ENCODE results near the gene WSB1.
"Not testable (repeated sequence)": the region's sequence is repeated elsewhere in the genome, so short reads cannot be mapped to it uniquely, and the experiment has no call there.

WSB1 gene, protein sequence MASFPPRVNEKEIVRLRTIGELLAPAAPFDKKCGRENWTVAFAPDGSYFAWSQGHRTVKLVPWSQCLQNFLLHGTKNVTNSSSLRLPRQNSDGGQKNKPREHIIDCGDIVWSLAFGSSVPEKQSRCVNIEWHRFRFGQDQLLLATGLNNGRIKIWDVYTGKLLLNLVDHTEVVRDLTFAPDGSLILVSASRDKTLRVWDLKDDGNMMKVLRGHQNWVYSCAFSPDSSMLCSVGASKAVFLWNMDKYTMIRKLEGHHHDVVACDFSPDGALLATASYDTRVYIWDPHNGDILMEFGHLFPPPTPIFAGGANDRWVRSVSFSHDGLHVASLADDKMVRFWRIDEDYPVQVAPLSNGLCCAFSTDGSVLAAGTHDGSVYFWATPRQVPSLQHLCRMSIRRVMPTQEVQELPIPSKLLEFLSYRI

DNA sequence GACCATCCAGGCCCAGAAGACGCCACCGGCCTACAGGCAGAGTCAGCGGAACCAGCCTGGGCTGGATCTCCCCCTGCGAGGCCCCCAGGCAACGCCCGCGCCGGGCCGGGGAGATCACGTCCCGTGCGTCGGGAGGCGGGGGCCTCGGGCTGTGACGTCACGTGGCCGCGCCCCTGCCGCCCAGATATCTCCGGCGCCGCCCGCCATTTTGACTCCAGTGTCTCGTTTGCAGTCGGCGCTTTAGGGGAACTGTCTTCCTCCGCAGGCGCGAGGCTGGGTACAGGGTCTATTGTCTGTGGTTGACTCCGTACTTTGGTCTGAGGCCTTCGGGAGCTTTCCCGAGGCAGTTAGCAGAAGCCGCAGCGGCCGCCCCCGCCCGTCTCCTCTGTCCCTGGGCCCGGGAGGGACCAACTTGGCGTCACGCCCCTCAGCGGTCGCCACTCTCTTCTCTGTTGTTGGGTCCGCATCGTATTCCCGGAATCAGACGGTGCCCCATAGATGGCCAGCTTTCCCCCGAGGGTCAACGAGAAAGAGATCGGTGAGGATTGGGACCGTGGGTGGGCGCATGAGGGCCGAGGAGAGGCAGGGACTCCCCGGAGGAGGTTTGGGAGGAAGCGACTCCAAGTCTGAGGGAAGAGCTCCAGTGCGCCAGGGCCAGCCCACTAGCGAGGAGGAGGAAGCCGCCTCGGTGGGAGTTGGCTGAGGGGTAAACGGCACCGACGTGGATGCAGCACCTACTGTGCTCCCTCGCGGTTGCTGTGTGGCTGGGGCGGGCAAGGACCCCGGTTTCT lies at the start of gene WSB1:
Gene WSB1 (plus strand): TSS at position 217 of the 791 bp plus-strand sequence. CDS start 282 bp downstream, at position 499.
- DNase-seq, result peak; percentile 82 to 89

DNA sequence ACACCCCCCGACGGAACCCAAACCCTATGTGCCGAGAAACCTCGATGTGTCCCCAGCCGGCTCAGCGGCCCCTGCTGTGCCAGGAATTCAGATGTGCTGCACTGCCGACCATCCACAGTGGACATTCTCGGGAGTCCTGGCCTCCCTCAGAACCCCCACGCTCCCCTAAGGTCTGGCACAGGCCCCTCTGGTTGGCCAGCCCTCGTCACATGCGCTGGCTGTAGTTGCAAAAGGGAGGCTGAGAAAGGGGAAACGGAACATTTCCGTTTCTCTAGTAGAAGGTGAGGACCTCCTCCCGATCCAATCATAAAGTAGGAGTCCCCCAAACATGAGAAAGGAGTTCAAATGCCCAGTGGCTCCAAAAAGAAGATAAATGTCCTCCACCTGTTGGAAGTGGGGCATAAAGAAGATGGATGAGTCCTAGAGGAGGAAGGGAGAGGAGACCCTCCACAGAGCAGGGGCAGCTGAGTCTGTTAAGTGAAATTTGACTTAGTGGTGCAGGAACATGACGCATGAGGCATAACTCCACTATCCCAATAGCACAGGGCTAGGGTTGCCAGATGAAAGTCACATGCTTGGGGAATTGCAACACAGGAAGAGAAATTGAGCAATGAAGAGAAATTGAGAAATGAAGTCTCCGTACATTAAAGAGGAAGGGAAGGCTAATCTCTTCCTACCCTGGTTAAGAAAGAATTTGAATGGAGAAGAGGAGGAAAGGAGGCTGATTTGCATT lies 49.3 kb upstream of the WSB1 start:
- DNase-seq, result peak; percentile 94 to 95

DNA sequence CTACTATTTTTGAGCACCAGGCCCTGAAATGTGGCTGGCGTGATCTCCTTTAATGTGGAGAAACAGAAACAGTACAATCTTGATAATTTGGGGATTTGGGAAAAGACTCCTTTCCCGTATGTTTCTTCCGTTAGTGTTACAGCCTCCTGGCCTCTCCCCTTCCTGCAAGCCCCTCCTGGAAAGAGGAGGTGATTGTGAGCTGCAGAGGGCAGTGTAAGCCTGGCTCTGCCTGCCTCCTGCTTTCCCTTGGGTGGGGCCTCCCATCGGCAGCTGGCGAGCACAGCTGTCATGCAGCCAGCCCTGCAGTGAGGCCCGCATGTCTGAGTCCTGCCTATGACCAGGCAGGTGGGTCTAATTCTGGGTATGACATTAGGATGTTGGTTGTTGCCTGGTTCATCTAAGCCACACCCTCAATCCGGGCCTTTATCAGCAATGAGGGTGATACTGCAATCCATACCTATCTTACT lies 48.7 kb upstream of the WSB1 start:
- peak; percentile 92 to 93 for DNase-seq

DNA sequence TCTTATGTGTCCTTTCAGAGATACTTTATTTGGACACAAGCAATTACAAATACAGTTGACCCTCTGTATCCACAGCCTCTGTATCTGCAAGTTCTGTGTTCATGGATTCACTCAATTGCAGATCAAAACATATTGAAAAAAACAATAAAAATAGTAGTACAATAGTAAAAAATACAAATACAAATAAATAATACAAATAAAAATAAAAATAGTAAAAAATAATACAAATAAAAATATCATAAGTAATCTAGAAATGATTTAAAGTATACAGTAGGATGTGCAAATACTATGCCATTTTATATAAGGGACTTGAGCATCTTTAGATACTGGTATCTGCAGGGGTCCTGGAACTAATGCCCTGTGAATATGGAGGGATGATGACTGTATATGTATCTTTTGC lies 47.4 kb upstream of the WSB1 start:
- DNase-seq, result no peak

GRCh38 chr17:27247071-27247957 lies 46.6 kb upstream of the WSB1 start:
- DNase-seq, result no peak

DNA sequence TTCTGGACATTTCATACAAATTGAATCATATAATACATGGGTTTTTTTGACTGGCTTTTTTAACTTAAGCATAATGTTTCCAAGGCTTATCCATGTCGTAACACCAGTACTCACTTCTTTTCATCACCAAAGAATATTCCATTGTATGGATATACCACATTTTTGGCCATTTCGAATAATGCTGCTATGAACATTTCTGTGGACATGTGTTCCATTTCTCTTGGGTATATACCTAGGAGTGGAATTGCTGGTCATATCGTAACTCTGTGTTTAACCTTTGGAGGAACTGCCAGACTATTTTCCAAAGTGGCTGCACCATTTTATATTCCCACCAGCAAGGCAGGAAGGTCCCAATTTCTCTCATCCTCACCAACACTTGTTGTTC lies 46.0 kb upstream of the WSB1 start:
- DNase-seq, result no peak

DNA sequence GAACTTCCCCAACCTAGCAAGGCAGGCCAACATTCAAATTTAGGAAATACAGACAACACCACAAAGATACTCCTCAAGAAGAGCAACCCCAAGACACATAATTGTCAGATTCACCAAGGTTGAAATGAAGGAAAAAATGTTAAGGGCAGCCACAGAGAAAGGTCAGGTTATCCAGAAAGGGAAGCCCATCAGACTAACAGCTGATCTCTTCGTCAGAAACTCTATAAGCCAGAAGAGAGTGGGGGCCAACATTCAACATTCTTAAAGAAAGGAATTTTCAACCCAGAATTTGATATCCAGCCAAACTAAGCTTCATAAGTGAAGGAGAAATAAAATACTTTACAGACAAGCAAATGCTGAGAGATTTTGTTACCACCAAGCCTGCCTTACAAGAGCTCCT lies 43.1 kb upstream of the WSB1 start:
- DNase-seq, result not testable (repeated sequence)

- DNase-seq, result not testable (repeated sequence)
Measured at GRCh38 chr17:27254802-27255201, 39.1 kb upstream of the WSB1 start.

- DNase-seq, result no peak
Measured at GRCh38 chr17:27256225-27257030, 37.5 kb upstream of the WSB1 start.

DNA sequence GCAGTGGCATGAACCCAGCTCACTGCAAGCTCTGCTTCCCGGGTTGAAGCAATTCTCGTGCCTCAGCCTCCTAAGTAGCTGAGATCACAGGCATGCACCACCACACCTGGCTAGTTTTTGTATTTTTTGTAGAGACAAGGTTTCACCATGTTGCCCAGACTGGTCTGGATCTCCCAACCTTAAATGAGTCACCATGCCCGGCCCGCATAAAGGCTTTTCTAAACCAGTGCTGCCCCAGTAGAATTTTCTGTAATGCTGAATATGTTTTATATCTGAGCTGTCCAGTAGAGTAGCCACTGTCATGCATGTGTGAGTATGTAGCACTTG lies 36.9 kb upstream of the WSB1 start:
- DNase-seq, result no peak

GRCh38 chr17:27259356-27259755 lies 34.6 kb upstream of the WSB1 start:
- no peak for DNase-seq

DNA sequence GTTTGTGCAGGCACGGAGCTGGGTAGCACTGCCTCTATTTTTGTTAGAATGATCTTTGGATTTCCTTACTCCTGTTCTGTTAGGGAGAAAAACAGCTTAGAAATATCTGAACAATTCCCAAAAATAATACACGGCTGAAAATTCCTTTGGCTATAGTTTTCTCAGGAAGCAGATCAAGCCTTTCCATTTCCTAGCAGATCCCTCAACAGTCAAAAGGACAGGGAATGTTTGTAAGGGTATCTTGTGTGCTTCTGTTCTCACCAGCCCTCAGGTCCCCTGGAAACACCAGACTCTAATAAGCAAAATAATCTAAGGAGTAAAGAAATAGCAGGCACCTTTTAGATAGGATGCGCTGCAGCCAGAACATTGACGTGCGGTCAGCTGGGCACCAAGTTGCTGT lies 30.5 kb upstream of the WSB1 start:
- DNase-seq, result no peak

DNA sequence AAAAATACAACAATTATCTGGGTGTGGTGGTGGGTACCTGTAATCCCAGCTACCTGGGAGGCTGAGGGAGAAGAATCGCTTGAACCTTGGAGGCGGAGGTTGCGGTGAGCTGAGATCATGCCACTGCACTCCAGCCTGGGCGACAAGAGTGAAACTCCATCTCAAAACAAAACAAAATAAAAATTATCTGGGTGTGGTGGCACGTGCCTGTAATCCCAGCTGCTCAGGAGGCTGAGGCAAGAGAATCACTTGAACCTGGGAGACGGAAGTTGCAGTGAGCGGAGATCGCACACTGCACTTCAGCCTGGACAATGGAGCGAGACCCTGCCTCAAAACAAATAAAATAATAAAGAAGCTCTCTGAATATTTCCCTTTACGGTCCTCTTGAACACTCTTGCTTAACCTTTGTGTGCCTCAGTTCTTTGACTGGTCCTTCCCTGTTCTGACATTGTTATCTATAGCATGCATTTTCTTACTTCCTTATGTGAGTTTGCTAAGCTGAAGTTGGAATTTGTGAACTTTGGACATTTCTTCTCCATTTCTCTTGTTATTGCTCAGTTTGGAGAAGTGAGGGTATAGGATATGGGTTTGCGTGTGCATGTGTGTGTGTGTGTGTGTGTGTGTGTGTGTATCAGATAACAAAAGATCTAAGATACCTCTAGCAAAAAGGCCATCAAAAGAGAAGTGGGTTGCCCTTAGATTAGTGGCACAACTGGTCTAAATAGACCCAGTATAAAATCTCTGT lies 29.7 kb upstream of the WSB1 start:
- peak; percentile 6 to 21 for DNase-seq

DNA sequence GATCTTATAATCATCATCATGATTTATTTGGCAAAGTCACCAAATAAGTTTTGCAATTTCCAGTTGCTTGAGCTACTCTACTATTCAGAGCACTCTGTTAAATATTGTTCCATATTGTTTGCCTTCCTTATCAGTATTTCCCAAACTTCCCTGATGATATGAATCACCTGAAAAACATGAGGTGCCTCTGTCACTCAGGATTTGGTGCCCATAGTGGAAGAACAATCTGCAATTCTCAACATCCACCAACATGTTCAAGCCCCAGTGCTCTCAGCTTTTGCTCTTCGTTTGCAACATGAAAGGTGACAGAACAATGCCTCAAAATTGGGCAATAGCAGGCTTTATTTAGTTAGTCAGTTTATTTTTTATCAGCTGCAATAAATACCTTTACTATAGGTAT lies 28.6 kb upstream of the WSB1 start:
- no peak for DNase-seq

DNA sequence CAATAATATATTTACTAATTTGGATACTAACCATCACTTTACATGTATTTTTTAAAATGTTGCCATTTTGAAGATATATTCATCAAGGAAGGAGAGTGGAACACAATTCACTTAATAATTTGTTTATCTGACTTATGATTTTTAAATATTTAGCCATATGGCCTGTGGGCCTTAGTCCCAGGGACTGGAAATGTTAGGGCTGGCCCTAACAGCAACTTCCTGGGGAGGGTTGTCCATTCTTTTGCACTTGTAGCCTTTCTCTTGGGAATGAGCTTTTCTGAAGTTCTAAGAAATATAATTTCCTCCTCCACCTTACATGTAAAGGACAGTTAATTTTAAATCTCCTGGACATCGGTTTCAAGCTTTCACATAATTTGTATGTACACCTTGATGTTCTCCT lies 27.7 kb upstream of the WSB1 start:
- DNase-seq, result no peak

DNA sequence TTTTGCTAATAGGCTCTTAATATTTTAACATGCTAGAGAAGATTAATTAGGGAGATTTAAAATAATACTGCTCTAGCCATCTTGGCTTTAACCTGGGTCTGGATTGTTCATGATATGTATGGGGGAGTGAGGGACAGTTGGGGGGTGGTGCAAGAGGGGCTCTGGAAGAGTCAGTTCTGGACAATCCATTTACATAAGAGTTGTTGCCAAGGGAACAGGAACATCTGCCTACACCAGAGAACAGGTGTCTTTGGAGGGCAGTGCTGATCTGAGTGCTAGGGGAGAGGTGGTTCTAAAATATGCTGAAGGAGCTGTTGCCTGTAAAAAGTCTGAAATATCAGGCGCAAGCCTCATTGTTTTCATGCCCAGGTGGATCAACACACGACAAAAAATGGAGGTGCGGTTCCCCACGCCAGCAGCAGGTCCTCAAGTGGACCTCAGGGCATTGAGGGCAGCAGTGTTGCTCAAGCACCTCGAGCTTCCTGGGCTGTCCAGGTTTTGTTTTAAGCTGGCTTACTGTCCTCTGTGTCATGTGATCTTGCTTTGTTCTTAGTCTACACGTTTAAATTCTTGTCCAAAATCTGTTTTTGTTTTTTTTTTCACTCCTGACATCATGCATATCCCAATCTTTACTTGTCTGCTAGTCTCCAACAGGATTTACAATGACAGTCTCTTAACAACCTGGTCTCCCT lies 25.4 kb upstream of the WSB1 start:
- no peak for DNase-seq

DNA sequence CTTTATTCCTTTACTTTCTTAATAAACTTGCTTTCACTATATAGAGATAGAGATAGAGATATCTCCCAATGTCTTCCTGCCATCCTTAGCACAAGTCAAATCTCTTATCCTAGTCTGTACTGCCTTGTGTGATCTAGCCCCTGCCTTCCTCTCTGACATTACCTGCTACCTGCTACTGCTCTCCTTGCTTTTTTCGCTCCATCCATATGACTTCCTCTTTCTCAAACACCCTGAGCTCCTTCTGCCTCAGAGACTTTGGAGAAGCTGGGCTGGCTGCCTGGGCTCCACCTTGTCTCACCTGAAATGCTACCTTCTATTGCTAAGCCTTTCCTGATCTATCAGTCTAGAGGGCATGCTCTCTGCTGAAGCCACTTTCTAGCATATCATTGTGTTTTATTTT lies 24.7 kb upstream of the WSB1 start:
- no peak for DNase-seq

DNA sequence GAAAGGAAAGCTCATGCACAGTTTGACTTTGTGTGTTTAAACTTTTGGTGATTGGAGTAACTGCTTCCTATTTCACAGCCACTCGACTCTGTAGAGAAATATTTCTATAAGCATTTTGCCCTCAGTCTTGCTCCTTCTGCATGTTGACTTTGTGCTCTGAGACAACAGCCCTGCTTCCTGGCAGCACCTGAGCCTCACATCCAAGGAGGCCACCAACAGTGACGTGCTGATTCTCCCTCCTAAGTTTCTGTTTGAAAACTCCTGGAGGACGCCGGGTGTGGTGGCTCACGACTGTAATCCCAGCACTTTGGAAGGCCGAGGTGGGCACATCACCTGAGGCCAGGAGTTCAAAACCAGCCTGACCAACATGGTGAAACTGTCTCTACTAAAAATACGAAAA lies 23.9 kb upstream of the WSB1 start:
- DNase-seq, result no peak

GRCh38 chr17:27276653-27277156 lies 17.2 kb upstream of the WSB1 start:
- DNase-seq, result no peak

DNA sequence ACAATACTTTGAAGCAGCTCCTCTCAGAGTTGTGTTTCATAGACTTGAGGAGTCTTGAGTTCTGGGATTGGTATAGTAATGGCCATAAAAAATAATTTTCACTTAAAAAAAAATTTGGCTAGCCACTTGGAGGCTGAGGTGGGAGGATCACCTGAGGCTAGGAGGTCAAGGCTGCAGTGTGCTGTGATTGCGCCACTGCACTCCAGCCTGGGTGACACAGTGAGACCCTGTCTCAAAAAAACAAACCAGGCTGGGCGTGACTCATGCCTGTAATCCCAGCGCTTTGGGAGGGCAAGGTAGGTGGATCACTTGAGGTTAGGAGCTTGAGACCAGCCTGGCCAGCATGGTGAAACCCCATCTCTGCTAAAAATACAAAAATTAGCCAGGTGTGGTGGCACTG lies 14.8 kb upstream of the WSB1 start:
- not testable (repeated sequence) for DNase-seq

All from Kasumi-1 (cell line).